AG10803 (cell line): ENCODE data around the gene GABRG3.
A peak's percentile ranks its signal among the peaks of the same experiment; 100 is the strongest.

Source experiments
- DNase-seq: peaks from one replicate; pipeline ENCODE4 v3.0.0; 2010; ENCODE audit warnings: low read depth
- H3K4me3 ChIP-seq: 2 replicates; pipeline ENCODE4 v1.5.1; 2011; ENCODE audit warnings: mild to moderate bottlenecking, low read length, control low read depth
- TF ChIP-seq, protein P1 (sequence below): conservative IDR thresholded peaks from 2 replicates; pipeline ENCODE4 v1.5.1; 2011; ENCODE audit warnings: mild to moderate bottlenecking, low read length, control low read depth, inconsistent platforms

Gene GABRG3

GRCh38 chr15:26970712-26971210 lies at the start of gene GABRG3:
Gene GABRG3, plus strand, starts transcription at chr15:26971181.
- H3K4me3 ChIP-seq = no peak within 1 kb of the TSS
- TF ChIP-seq, protein P1, sequence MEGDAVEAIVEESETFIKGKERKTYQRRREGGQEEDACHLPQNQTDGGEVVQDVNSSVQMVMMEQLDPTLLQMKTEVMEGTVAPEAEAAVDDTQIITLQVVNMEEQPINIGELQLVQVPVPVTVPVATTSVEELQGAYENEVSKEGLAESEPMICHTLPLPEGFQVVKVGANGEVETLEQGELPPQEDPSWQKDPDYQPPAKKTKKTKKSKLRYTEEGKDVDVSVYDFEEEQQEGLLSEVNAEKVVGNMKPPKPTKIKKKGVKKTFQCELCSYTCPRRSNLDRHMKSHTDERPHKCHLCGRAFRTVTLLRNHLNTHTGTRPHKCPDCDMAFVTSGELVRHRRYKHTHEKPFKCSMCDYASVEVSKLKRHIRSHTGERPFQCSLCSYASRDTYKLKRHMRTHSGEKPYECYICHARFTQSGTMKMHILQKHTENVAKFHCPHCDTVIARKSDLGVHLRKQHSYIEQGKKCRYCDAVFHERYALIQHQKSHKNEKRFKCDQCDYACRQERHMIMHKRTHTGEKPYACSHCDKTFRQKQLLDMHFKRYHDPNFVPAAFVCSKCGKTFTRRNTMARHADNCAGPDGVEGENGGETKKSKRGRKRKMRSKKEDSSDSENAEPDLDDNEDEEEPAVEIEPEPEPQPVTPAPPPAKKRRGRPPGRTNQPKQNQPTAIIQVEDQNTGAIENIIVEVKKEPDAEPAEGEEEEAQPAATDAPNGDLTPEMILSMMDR = no peak
- DNase-seq = no peak

GRCh38 chr15:26921433-26921832 lies 49.5 kb upstream of the GABRG3 start:
- no peak overlapping the region for H3K4me3 ChIP-seq
- TF ChIP-seq, protein P1 = no peak
- DNase-seq = no peak

- DNase-seq = no peak
- TF ChIP-seq, protein P1 = no peak
- H3K4me3 ChIP-seq = no peak overlapping the region
Measured at GRCh38 chr15:26926081-26926480, 44.9 kb upstream of the GABRG3 start.

DNA sequence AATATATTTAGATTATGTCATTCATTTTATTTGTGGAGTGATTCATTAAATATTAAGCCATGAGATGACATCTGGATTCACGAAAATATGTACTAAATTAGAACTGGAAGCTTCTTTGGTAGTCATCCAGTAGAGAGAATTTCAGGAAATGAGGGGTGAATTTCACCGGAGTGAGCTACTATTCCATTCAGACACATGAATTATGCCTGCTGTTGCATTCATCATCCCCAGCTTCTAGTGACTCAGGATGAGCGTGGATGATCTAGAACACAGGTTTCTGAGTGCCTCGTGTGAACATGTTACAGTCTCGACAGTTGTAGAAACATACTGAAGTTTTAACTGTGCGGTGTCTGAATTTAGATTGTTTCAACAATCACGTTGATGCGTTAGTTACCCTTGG lies 42.9 kb upstream of the GABRG3 start:
- H3K4me3 ChIP-seq = no peak overlapping the region
- TF ChIP-seq, protein P1 = no peak
- peak; percentile 36 for DNase-seq

DNA sequence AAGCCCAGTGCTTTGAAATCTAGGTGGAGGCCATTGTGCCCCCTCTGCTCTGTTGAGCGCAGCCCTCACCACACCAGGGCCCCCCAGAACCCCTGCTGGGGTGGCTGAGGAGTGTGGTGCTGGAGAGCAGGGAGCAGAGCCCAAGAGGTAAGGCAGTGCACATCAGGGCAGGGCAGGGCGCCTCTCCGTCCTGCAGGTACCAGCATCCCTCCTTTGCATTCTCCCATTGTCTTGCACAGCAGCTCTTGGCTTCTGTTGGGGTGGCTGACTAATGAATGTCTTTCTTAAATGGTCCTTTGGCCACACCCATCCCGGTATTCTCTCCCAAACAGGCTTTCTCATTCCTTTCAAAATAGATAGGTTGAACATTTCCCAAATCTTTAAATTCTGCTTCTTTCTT lies 41.4 kb upstream of the GABRG3 start:
- no peak for DNase-seq
- TF ChIP-seq, protein P1 = no peak
- H3K4me3 ChIP-seq = no peak overlapping the region

- TF ChIP-seq, protein P1 = no peak
- no peak for DNase-seq
- H3K4me3 ChIP-seq = no peak overlapping the region
Measured at GRCh38 chr15:26934848-26935247, 36.1 kb upstream of the GABRG3 start.

DNA sequence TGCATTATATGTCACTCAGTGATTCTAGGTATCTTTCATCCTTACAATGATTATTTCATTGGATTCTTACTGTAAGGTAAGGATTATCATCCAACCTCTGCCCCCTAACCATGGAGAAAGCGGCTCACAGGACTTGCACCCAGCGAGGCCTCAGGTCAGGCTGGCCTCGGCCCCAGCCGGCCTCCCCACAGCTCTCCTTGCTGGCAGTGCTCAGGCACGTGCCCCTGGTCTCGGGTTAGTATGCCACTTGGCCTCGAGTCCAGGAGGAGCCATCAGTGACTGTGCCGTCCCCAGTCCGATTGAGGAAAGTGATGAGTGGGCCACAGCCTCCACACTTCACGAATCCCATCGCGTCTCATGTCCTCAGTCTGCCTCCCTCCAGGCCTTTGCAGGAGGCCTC lies 35.7 kb upstream of the GABRG3 start:
- TF ChIP-seq, protein P1 = no peak

More for the DNA sequence above, 35.7 kb upstream of the GABRG3 start:
- no peak for DNase-seq
- no peak overlapping the region for H3K4me3 ChIP-seq
